Stomach smooth muscle (tissue), 2 donors: ENCODE data around the gene RGS19.

Source experiments
- H3K27ac ChIP-seq: one replicate; pipeline ENCODE4 v1.7.0; 2013; ENCODE audit warnings: mild to moderate bottlenecking, low read length, inconsistent platforms
- H3K27me3 ChIP-seq, 2 donors: one replicate each; pipeline ENCODE4 v1.7.0; 2013; ENCODE audit warnings: low read length in 2 of 2; ENCODE audit not compliant: insufficient read depth in 2 of 2, control insufficient read depth in 1 of 2
- H3K36me3 ChIP-seq, 2 donors: one replicate each; pipeline ENCODE4 v1.7.0; 2013; ENCODE audit warnings: low read length in 2 of 2; ENCODE audit not compliant: control insufficient read depth in 2 of 2, insufficient read depth in 2 of 2
- H3K4me1 ChIP-seq: one replicate; pipeline ENCODE4 v1.7.0; 2013; ENCODE audit warnings: low read length; ENCODE audit not compliant: control insufficient read depth, insufficient read depth
- H3K4me3 ChIP-seq, 2 donors: one replicate each; pipeline ENCODE4 v1.7.0; 2013; ENCODE audit warnings: low read length in 2 of 2
- H3K9ac ChIP-seq, 2 donors: one replicate each; pipeline ENCODE4 v1.7.0; 2013; ENCODE audit warnings: low read length in 2 of 2, mild to moderate bottlenecking in 1 of 2
- H3K9me3 ChIP-seq, 2 donors: one replicate each; pipeline ENCODE4 v1.7.0; 2013; ENCODE audit warnings: low read length in 2 of 2; ENCODE audit not compliant: control insufficient read depth in 2 of 2
- donor health status: healthy.
- donor health status: Pancreatic carcinoma.

RGS19 gene

GRCh38 chr20:64100566-64100888, 21.2 kb upstream of the RGS19 start:
- Histone ChIP-seq H3K9me3 (no peaks in the 10 kb centered on the region), H3K36me3 (no peaks in the 10 kb centered on the region), H3K27ac (no peak overlapping the region), H3K4me3 (no peak overlapping the region), H3K9ac (no peak overlapping the region), H3K4me1 (peaks cover 6% of the 10 kb centered on the region), H3K27me3 (peaks cover 38 to 50% of the 10 kb centered on the region in 2 donors)

GRCh38 chr20:64099880-64100565, 20.7 kb upstream of the RGS19 start:
- Histone ChIP-seq H3K4me1 (peaks cover 6% of the 10 kb centered on the region), H3K9me3 (no peaks in the 10 kb centered on the region), H3K27ac (no peak overlapping the region), H3K9ac (no peak overlapping the region), H3K36me3 (no peaks in the 10 kb centered on the region), H3K27me3 (peaks cover 36 to 50% of the 10 kb centered on the region in 2 donors), H3K4me3 (no peak overlapping the region)

DNA sequence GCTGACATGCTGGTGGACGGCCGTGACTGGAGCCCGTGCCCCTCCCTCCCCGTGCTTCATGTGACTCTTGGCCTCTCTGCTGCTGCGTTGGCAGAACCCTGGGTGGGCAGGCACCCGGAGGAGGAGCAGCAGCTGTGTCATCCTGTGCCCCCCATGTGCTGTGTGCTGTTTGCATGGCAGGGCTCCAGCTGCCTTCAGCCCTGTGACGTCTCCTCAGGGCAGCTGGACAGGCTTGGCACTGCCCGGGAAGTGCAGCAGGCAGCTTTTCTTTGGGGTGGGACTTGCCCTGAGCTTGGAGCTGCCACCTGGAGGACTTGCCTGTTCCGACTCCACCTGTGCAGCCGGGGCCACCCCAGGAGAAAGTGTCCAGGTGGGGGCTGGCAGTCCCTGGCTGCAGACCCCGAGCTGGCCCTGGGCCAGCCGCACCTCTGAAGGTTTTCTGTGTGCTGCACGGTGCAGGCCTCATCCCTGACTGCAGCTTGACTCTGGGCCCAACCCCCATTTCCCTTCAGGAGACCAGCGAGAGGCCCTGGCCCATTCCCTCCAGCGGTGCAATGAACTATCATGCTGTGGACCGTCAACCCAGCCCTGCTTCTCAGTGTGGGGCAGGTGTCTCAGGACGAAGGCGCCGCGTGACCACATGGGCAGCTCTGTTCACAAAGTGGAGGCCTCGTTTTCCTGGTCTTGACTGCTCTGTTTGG, 19.9 kb upstream of the RGS19 start:
- no peaks in the 10 kb centered on the region for H3K36me3 ChIP-seq
- H3K4me3 ChIP-seq = no peak overlapping the region
- H3K9ac ChIP-seq = no peak overlapping the region
- H3K9me3 ChIP-seq = no peaks in the 10 kb centered on the region
- peaks cover 36 to 50% of the 10 kb centered on the region in 2 donors for H3K27me3 ChIP-seq
- no peak overlapping the region for H3K27ac ChIP-seq
- H3K4me1 ChIP-seq = peaks cover 6% of the 10 kb centered on the region

DNA sequence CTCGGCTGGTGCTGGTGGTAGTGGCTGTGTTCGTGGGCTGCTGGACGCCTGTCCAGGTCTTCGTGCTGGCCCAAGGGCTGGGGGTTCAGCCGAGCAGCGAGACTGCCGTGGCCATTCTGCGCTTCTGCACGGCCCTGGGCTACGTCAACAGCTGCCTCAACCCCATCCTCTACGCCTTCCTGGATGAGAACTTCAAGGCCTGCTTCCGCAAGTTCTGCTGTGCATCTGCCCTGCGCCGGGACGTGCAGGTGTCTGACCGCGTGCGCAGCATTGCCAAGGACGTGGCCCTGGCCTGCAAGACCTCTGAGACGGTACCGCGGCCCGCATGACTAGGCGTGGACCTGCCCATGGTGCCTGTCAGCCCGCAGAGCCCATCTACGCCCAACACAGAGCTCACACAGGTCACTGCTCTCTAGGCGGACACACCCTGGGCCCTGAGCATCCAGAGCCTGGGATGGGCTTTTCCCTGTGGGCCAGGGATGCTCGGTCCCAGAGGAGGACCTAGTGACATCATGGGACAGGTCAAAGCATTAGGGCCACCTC, 19.2 kb upstream of the RGS19 start:
- Histone ChIP-seq H3K9me3 (no peaks in the 10 kb centered on the region), H3K27me3 (peaks cover 34 to 46% of the 10 kb centered on the region in 2 donors), H3K9ac (no peak overlapping the region), H3K27ac (no peak overlapping the region), H3K36me3 (no peaks in the 10 kb centered on the region), H3K4me1 (peaks cover 6% of the 10 kb centered on the region), H3K4me3 (no peak overlapping the region)

DNA sequence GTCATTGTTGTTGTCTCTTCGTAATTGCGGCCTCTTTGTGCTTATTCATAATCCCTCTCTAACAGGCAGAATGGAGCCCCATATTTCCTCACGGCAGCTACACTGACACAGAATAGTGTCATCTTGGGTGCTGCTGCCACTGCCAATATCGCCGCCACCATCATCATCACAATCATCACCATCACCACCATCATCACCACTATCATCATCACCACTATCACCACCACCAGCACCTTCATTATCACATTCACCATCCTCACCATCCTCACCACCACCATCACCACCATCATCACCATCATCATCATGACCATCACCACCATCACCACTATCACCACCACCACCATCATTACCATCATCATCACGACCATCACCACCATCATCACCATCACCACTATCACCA, 17.2 kb upstream of the RGS19 start:
- H3K27me3 ChIP-seq = peaks cover 30 to 35% of the 10 kb centered on the region in 2 donors
- H3K9ac ChIP-seq = no peak overlapping the region
- H3K4me3 ChIP-seq = no peak overlapping the region
- no peak overlapping the region for H3K27ac ChIP-seq
- H3K4me1 ChIP-seq = peaks cover 1% of the 10 kb centered on the region
- no peaks in the 10 kb centered on the region for H3K36me3 ChIP-seq
- no peaks in the 10 kb centered on the region for H3K9me3 ChIP-seq

- Histone ChIP-seq H3K9me3 (no peaks in the 10 kb centered on the region), H3K4me1 (no peaks in the 10 kb centered on the region), H3K9ac (no peak overlapping the region), H3K27ac (no peak overlapping the region), H3K4me3 (no peak overlapping the region), H3K36me3 (no peaks in the 10 kb centered on the region), H3K27me3 (peaks cover 24 to 29% of the 10 kb centered on the region in 2 donors)
These were observed 16.6 kb upstream of the RGS19 start for GRCh38 chr20:64095927-64096326.

GRCh38 chr20:64095455-64095854, 16.1 kb upstream of the RGS19 start:
- H3K9me3 ChIP-seq = no peaks in the 10 kb centered on the region
- no peak overlapping the region for H3K9ac ChIP-seq
- H3K27me3 ChIP-seq = peaks cover 20 to 24% of the 10 kb centered on the region in 2 donors
- no peak overlapping the region for H3K27ac ChIP-seq
- no peaks in the 10 kb centered on the region for H3K36me3 ChIP-seq
- H3K4me3 ChIP-seq = no peak overlapping the region
- no peaks in the 10 kb centered on the region for H3K4me1 ChIP-seq

DNA sequence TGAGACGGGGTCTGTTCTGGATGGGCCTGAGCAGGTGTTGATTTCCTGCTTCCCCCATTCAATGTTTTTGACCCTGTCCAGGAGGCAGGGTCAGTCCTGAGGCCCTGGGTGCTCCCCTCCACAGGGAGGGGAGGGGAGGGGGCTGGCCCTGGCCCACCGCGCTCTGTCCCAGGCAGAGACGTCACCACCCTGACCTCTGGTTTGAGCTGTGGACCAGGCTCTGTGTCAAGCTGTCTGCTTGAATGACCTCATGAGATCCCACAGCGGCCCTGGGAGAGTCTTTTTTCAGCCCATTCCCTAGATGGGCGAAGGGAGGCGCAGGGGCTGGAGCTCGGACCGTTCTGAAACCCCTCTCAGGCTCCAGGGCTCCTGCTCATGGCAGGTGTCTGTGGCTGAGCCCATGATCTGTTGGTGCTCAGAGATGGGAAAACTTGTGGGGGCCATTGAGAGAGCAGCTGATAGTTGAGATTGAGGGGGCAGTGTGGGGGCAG, 13.7 kb upstream of the RGS19 start:
- Histone ChIP-seq H3K9me3 (no peaks in the 10 kb centered on the region), H3K27ac (no peak overlapping the region), H3K4me1 (no peaks in the 10 kb centered on the region), H3K9ac (no peak overlapping the region), H3K4me3 (no peak overlapping the region), H3K27me3 (peaks cover 19 to 22% of the 10 kb centered on the region in 2 donors), H3K36me3 (no peaks in the 10 kb centered on the region)

- H3K27me3 ChIP-seq = peaks cover 15 to 22% of the 10 kb centered on the region in 2 donors
- no peak overlapping the region for H3K27ac ChIP-seq
These were observed 13.1 kb upstream of the RGS19 start for GRCh38 chr20:64092258-64093012.

DNA sequence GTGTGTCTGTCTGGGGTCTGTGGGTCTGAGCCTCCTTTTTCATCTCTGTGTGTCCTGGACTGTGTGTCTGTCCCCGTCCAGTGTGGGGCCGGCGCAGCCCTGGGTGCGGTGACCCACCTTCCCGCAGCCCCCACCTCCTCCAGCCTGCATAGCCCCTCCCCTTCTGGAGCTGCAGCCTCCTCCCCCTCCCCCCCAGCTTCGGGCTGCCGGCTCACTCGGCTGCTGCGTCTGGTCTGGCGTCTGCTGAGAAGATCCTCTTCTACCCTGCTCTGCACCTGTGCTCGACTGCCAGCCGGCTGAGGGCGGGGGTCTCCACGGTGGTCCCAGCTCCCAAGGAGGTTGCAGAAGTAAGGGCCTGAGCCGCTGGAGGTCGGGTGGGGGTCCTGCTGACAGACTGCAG, 12.5 kb upstream of the RGS19 start:
- Histone ChIP-seq H3K4me3 (no peak overlapping the region), H3K27ac (no peak overlapping the region), H3K27me3 (peaks cover 15 to 22% of the 10 kb centered on the region in 2 donors), H3K9me3 (peaks cover 0 to 3% of the 10 kb centered on the region in 2 donors), H3K36me3 (no peaks in the 10 kb centered on the region), H3K9ac (no peak overlapping the region), H3K4me1 (no peaks in the 10 kb centered on the region)

More at GRCh38 chr20:64092258-64093012, 13.1 kb upstream of the RGS19 start:
- Histone ChIP-seq H3K9me3 (peaks cover 0 to 3% of the 10 kb centered on the region in 2 donors), H3K36me3 (no peaks in the 10 kb centered on the region), H3K4me1 (no peaks in the 10 kb centered on the region), H3K4me3 (no peak overlapping the region), H3K9ac (no peak overlapping the region)
